GM06990 (cell line): ENCODE measurements around the gene VAV3.
A peak's percentile ranks its signal among the peaks of the same experiment; 100 is the strongest.

Experiments used
- DNase-seq: peaks from one replicate; pipeline ENCODE4 v3.0.0-alpha.2; 2011; ENCODE audit not compliant: insufficient read length; ENCODE audit errors: extremely low read depth
- H3K27me3 ChIP-seq: replicated peaks from 2 replicates; pipeline ENCODE4 v1.6.0; 2011; ENCODE audit warnings: low read length; ENCODE audit not compliant: control insufficient read depth, insufficient read depth
- H3K36me3 ChIP-seq: 2 replicates; pipeline ENCODE4 v1.5.1; 2011; ENCODE audit warnings: low read length; ENCODE audit not compliant: control insufficient read depth, insufficient read depth
- H3K4me3 ChIP-seq: replicated peaks from 2 replicates; pipeline ENCODE4 v1.5.1; 2011; ENCODE audit warnings: low read depth, mild to moderate bottlenecking, control low read depth, low read length
- TF ChIP-seq, protein P1 (sequence below): IDR thresholded peaks from 2 replicates; pipeline ENCODE4 v1.5.1; 2011; ENCODE audit warnings: low read length, control low read depth, mild to moderate bottlenecking, inconsistent platforms; ENCODE audit not compliant: insufficient read depth, poor library complexity, severe bottlenecking

The VAV3 gene

DNA sequence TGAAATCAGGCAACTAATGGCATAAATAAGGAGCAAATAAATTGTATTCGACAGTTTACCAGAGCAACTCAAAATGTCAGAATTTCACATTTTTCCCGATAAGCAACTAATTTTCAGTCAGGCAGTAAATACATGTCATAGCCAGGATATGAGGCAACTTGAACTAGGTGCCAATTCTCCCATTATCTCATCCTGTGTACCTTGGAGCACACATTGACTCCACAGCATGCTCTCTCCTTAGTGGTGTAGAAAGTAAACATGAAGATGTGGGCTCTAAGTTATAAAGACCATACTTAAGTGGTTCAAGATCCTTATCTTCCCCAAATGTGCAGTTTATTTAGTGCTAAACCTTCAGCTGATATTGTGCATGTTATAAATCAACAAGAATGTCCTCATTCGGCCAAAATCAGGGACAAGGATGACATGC is 197.8 kb downstream of the VAV3 start:
- no peaks in the 10 kb centered on the region for H3K27me3 ChIP-seq
- H3K36me3 ChIP-seq: no peaks in the 10 kb centered on the region
- H3K4me3 ChIP-seq: no peak overlapping the region
- TF ChIP-seq, protein P1, sequence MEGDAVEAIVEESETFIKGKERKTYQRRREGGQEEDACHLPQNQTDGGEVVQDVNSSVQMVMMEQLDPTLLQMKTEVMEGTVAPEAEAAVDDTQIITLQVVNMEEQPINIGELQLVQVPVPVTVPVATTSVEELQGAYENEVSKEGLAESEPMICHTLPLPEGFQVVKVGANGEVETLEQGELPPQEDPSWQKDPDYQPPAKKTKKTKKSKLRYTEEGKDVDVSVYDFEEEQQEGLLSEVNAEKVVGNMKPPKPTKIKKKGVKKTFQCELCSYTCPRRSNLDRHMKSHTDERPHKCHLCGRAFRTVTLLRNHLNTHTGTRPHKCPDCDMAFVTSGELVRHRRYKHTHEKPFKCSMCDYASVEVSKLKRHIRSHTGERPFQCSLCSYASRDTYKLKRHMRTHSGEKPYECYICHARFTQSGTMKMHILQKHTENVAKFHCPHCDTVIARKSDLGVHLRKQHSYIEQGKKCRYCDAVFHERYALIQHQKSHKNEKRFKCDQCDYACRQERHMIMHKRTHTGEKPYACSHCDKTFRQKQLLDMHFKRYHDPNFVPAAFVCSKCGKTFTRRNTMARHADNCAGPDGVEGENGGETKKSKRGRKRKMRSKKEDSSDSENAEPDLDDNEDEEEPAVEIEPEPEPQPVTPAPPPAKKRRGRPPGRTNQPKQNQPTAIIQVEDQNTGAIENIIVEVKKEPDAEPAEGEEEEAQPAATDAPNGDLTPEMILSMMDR: no peak
- no peak for DNase-seq

DNA sequence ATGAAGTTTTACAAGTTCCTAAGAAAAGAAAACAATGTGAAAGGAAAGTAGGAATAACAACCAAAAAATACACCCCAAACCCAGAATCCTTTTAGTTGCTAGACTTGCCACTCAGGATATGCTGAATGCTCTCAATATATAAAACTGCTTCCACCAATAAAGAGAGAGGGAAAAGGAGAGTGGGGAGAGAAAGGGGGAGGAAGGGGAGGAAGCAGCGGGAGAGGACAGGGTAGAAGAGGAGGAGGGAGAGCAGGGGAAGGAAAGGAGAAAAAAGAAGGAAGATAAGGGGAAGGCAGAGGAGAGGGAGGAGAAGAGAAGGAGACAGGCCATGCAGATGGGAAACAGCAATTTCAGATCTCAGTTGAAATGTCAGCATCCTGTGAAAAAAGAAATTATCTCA is 198.4 kb downstream of the VAV3 start:
- TF ChIP-seq, protein P1: no peak
- no peak for DNase-seq
- Histone ChIP-seq H3K36me3 (no peaks in the 10 kb centered on the region), H3K27me3 (no peaks in the 10 kb centered on the region), H3K4me3 (no peak overlapping the region)

DNA sequence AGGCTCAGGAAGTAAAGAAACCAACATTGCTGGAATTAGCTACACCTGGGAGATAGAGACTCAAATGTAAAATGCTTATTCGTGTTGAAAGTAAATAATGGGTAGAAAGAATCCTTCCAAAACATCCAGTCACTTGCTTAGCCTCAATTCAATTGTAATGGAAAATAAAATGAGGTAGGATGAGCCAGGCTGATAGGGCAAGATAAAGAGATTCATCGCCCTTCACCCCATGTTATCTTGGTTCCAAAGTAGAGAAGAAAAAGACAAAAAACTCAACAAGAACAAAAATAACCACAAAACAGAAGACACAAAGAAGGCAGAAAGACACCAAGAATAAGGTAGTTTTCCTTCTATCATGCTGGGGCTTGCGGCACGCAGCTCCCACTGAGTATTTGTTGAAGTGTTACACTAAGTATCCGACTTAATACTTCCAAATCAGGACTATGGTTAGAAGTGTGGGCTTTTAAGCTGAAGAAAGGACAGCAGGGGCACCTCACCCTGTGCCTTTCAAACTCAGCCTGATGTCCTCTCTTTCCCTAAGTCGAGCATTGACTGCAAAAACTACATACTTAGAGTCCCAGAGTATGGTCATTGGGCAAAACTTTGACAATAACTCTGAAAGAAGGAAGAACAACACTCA is 202.1 kb downstream of the VAV3 start:
- H3K4me3 ChIP-seq: no peak overlapping the region
- TF ChIP-seq, protein P1: no peak
- H3K27me3 ChIP-seq: no peaks in the 10 kb centered on the region
- no peak for DNase-seq
- no peaks in the 10 kb centered on the region for H3K36me3 ChIP-seq

DNA sequence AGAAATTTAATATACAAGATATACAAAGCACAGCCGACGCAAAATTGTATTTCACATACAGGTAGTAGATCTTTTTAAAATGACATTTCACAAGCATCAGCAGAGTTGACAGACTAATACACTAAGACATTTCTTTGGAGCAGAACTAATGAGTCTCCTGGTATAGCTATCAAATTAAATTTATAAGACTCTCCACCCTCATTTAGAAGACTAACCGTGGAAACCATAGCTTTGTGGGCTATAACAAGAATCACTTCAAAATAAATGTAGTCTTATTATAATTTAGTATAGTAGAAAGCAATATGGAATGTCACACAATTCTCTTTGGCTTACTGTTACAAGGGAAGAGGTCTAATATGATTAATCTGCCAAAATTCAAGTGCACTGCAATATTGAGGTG is 204.9 kb downstream of the VAV3 start:
- Histone ChIP-seq H3K27me3 (no peaks in the 10 kb centered on the region), H3K4me3 (no peak overlapping the region), H3K36me3 (no peaks in the 10 kb centered on the region)
- TF ChIP-seq, protein P1: no peak
- DNase-seq: no peak

DNA sequence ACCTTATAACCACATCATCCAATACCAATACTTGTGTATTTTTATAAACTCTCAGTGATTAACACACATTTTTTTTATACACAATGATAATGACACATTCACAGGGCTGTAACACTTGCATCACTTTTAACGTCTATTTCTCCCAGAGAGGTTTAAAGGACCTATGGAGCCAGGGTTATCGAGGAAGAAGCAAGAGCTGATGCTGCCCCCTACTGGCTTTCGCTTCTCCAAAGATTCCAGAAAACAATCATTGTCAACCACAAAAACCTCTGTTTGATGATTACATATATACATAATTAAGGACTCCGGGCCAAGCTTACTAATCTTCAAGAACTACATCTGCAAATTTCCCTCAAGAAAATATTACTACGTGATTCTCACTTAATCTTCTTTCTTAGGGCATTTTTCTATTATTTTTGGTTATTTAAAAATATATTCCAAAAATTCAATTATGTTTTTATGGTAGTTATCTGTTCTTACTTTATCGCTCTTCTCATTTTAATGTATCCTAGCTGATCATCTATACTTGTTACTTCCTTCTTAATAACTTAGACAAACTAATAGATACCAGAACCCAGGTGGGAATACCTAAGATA is 214.5 kb downstream of the VAV3 start:
- Histone ChIP-seq H3K27me3 (no peaks in the 10 kb centered on the region), H3K36me3 (no peaks in the 10 kb centered on the region), H3K4me3 (no peak overlapping the region)
- no peak for DNase-seq
- TF ChIP-seq, protein P1: peak; percentile 73
